Globus pallidus (tissue), 1 donor: ENCODE results near the gene DAZAP1.
A peak's percentile ranks its signal among the peaks of the same experiment; 100 is the strongest.

Experiments used
- DNase-seq: peaks from one replicate; pipeline ENCODE4 v3.0.0-alpha.2; 2015; ENCODE audit warnings: low spot score

The DAZAP1 gene

DNA sequence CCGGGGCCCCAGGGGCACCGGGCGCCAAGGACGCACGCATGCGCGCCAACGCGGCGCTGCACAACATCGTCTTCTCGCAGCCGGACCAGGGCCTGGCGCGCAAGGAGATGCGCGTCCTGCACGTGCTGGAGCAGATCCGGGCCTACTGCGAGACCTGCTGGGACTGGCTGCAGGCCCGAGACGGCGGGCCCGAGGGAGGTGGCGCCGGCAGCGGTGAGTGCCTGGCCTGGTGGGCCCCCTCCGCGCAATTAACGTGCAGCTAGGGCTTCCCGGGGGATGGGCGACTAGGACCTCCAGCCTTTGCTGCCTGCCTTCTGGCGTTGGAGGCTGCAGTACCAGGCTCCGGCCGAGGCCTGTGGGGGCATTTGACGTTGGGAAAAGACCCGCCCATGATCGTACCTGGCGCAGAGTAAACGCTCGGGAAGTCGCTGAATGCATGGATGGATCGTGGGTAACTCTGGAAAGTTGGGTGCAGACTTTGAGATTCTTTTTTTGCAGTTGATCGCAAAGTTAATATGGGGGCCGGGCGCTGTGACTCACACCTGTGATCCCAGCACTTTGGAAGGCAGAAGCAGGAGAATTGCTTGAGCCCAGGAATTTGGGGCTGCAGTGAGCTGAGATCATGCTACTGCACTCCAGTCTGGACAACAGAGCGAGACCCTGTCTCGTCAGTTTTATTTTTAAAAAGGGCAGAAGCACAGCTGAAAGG is 49.8 kb downstream of the DAZAP1 start:
- no peak for DNase-seq

GRCh38 chr19:1457892-1458291 is 50.5 kb downstream of the DAZAP1 start:
- DNase-seq, result no peak

DNA sequence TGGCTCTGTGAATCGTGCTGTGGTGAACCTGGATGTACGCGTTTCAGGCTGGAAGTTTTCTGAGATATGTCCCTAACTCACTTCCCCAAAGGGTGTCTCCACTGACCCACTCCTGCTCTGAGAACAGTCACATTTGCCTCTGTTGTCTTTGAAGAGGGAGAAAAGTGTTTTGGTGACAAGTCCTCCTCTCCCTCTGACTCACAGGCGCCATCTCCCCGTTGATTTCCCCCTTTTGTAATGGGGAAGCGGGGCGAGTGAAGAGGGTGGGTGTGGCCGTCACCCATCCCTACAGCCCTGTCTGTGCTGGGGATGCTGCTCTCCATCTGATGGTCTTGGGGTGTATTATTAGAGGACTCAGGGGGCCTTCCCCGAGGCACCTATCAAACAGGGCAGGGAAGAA is 52.1 kb downstream of the DAZAP1 start:
- DNase-seq, result no peak

DNA sequence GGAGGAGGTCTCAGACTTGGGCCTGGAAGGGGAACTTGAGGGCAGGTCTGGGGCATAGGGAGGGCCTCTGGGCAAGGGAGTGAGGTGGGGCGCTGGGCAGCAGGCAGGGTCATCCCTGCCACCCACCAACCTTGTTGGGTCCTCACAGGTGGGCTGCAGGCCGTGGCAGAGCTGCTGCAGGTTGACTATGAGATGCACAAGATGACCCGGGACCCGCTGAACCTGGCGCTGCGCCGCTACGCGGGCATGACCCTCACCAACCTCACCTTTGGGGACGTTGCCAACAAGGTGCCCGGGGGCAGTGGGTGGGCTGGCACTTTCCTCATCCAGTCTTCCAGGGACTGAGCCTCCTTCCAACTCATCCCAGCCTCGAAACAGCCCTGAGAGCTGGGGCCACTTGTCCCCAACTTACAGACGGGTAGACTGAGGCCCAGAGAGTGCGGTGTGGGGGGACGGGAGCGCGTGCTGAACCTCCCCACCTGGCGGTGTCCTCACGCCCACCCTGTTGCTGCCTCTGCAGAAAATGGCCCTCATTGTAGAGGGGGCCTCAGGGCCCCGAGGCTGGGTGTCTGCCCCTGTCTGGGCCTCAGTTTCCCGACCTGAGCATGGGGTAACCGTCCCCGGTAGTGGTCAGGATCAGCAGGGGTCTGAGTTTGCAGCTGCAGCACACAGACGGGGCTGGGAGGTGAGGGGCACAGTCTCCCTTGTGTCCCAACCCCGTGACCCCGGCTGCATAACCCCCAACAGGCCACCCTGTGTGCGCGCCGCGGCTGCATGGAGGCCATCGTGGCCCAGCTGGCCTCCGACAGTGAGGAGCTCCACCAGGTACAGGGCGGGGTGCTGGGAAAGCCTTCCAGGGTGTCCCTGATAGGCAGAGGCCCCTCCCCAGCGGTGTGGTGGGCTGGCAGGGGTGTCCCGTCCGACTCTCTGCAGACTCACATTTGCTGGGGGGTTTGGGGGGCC is 52.9 kb downstream of the DAZAP1 start:
- no peak for DNase-seq

DNA sequence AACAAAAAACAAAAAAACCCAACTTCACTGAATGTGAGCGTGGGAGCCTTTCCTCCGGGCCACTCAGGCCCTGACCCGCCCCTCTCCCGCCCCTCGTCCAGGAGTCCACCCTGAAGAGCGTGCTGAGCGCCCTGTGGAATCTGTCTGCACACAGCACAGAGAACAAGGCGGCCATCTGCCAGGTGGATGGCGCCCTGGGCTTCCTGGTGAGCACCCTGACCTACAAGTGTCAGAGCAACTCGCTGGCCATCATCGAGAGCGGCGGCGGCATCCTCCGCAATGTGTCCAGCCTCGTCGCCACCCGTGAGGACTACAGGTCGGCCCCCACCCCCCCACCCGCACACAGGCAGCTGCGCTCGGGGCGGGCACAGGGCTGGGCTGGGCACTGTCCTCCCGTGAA is 54.5 kb downstream of the DAZAP1 start:
- DNase-seq, result no peak

DNA sequence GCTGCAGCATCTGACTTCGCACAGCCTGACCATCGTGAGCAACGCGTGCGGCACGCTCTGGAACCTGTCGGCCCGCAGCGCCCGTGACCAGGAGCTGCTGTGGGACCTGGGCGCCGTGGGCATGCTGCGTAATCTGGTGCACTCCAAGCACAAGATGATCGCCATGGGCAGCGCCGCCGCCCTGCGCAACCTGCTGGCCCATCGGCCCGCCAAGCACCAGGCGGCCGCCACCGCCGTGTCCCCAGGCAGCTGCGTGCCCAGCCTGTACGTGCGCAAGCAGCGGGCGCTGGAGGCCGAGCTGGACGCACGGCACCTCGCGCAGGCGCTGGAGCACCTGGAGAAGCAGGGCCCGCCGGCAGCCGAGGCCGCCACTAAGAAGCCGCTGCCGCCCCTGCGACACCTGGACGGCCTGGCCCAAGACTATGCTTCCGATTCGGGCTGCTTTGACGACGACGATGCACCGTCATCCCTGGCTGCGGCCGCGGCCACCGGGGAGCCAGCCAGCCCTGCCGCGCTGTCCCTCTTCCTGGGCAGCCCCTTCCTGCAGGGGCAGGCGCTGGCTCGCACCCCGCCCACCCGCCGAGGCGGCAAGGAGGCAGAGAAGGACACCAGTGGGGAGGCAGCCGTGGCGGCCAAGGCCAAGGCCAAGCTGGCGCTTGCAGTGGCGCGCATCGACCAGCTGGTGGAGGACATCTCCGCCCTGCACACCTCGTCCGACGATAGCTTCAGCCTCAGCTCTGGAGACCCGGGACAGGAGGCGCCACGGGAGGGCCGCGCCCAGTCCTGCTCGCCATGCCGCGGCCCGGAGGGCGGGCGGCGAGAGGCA is 58.0 kb downstream of the DAZAP1 start:
- DNase-seq, result no peak

GRCh38 chr19:1466018-1466460 is 58.7 kb downstream of the DAZAP1 start:
- no peak for DNase-seq

GRCh38 chr19:1466461-1467214 is 59.3 kb downstream of the DAZAP1 start:
- no peak for DNase-seq

DNA sequence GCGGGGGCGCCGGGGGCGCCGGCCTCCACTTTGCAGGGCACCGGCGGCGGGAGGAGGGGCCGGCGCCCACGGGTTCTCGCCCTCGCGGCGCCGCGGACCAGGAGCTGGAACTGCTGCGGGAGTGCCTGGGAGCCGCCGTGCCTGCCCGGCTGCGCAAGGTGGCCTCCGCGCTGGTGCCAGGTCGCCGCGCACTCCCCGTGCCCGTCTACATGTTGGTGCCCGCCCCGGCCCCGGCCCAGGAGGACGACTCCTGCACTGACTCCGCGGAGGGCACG is 59.8 kb downstream of the DAZAP1 start:
- DNase-seq, result no peak

GRCh38 chr19:1467490-1468273 is 60.3 kb downstream of the DAZAP1 start:
- no peak for DNase-seq

DNA sequence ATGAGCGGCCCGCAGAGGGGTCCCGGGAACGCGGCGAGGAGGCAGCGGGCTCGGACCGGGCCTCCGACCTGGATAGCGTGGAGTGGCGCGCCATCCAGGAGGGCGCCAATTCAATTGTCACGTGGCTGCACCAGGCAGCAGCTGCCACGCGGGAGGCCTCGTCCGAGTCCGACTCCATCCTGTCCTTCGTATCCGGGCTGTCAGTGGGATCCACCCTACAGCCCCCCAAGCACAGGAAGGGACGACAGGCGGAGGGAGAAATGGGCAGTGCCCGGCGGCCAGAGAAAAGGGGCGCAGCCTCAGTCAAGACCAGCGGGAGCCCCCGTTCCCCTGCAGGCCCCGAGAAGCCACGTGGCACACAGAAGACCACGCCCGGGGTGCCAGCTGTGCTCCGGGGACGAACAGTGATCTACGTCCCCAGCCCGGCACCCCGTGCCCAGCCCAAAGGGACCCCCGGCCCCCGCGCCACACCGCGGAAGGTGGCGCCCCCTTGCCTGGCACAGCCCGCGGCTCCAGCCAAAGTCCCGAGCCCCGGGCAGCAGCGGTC is 61.0 kb downstream of the DAZAP1 start:
- no peak for DNase-seq

GRCh38 chr19:1468821-1469254 is 61.5 kb downstream of the DAZAP1 start:
- no peak for DNase-seq

- DNase-seq, result no peak
These were observed 62.1 kb downstream of the DAZAP1 start for GRCh38 chr19:1469255-1470054.

GRCh38 chr19:1470055-1470304 is 62.6 kb downstream of the DAZAP1 start:
- DNase-seq, result no peak

DNA sequence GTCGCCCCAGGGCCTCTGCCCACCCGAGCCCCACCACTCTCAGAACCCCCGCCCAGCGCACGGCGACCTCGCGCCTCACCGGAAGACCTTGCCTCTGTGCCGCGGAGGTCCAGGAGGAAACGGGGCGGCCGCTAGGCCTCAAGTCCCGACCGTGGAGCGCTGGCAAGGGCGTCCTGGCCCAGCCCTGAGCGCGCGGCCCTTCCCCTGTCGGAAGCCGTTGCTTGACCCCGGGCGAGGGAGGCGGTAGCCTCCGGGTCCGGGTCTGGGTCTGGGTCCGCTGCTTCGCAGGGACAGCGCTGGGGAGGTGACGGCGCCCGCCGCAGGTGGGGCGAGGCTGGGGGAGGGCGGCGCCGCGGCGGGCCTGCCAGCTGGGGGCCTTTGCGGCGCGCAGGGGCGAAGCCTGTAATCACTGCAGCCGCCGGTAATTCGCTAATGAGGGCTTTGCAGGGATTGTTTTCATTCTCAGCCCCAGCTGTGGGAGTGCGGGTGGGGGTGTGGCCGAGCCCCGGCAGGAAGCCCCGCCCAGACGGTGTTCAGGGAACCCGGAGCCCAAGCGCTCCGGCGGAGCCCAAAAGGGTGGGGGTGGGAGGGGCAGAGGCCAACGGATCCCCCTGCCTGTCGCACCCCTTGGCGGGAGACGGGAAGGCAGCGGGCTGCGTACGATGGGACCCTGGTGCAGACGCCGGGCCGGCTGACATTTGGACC is 63.1 kb downstream of the DAZAP1 start:
- DNase-seq, result peak; percentile 35

DNA sequence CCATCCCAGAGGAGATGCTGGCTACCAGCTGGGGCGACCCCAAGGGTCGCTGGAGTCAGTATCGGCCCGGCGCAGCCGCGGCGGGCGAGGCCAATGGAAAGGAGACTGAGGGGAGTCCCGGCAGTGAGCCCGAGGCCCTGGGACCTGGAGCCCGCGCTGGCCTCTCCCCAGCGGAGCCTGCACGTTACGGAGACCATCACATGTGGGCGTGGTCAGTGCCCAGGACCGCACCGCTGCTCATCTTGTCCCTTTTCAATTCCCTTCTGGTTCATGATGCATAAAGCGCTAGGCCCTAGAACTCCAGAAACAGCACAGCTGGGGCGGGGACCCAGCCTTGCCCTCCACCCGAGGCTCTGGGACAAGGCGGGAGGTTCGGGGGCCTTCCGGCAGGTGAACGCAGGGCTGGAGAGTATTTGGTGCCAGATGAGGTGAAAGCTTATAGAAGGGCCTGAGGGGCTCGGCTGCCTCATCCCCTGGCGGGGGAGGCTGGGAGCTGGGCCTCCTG is 63.7 kb downstream of the DAZAP1 start:
- DNase-seq, result no peak

- peak; percentile 48 for DNase-seq
These were observed 64.3 kb downstream of the DAZAP1 start for GRCh38 chr19:1471515-1472160.

GRCh38 chr19:1472231-1473084 is 65.1 kb downstream of the DAZAP1 start:
- DNase-seq, result peak; percentile 33
